Measurements from ENCODE around the gene ZNF134. TPM values are rescaled to one million over a fixed set of nuclear protein-coding genes. Genes with fewer than 3 reads are reported as not detected.

ZNF134 gene
- total and polyA plus RNA-seq, 9 of the 15 experiments (the other 6 are each of a cell fraction or from before 2014, with no cell fraction given), result 1.3 to 10.0 (median 5.7) TPM

DNA sequence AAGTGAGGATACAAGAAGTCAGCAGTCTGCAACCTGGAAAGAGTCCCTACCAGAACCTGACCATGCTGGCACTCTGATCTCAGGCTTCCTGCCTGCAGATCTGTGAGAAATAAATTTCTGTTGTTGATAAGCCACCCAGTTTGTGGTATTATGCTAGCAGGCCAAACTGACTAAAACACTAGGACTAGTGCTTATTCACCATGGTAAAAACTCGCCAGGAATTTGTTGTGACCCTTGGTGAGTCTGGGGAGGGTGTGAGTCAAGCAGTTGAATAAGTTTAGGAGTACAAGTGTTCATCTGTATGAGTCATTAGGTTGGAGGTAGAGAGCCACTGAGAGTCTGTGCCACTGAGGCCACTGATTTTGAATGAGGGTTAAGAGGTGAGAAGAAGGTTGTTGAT, 26.5 kb upstream of the ZNF134 start:
- ChIA-PET CTCF (ENCODE audit: low intra/inter-chr PET ratio) (no interaction called here), POLR2A (no interaction called here)
- in situ Hi-C loops (cut with MboI) (no loop called here), intact Hi-C loops (cut with micrococcal nuclease) (no loop called here)
- WGBS (ENCODE audit: insufficient coverage, low coverage, missing lambda C conversion rate), result 0% methylated on average over 1 of the region's 1 CpG
- H2AFZ ChIP-seq (ENCODE audit: low read depth, low read length), result no peak overlapping the region
- no peak for TF ChIP-seq OTX1 (CRISPR knock-in tag; IDR thresholded peaks at IDR 0.05)
- TF ChIP-seq PPARD (CRISPR knock-in tag; IDR thresholded peaks at IDR 0.05), result no peak
- no peak for TF ChIP-seq FOXK1 (CRISPR knock-in tag; IDR thresholded peaks at IDR 0.05; ENCODE audit: borderline replicate concordance)
- TF ChIP-seq, protein P1, sequence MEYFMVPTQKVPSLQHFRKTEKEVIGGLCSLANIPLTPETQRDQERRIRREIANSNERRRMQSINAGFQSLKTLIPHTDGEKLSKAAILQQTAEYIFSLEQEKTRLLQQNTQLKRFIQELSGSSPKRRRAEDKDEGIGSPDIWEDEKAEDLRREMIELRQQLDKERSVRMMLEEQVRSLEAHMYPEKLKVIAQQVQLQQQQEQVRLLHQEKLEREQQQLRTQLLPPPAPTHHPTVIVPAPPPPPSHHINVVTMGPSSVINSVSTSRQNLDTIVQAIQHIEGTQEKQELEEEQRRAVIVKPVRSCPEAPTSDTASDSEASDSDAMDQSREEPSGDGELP (CRISPR knock-in tag; IDR thresholded peaks at IDR 0.05; ENCODE audit: borderline replicate concordance), result no peak
- no peak for TF ChIP-seq TSC22D4 (tag; IDR thresholded peaks at IDR 0.05)
- TF ChIP-seq NRF1 (conservative IDR thresholded peaks at IDR 0.05 in 1 of 2, IDR thresholded peaks at IDR 0.05 in 1 of 2), result no peak
- TF ChIP-seq, protein P2, sequence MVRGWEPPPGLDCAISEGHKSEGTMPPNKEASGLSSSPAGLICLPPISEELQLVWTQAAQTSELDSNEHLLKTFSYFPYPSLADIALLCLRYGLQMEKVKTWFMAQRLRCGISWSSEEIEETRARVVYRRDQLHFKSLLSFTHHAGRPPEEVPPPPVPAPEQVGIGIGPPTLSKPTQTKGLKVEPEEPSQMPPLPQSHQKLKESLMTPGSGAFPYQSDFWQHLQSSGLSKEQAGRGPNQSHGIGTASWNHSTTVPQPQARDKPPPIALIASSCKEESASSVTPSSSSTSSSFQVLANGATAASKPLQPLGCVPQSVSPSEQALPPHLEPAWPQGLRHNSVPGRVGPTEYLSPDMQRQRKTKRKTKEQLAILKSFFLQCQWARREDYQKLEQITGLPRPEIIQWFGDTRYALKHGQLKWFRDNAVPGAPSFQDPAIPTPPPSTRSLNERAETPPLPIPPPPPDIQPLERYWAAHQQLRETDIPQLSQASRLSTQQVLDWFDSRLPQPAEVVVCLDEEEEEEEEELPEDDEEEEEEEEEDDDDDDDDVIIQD (CRISPR knock-in tag; IDR thresholded peaks at IDR 0.05), result no peak
- no peak for TF ChIP-seq CHCHD3 (CRISPR knock-in tag; IDR thresholded peaks at IDR 0.05)
- no peak for TF ChIP-seq ZNF764 (CRISPR knock-in tag; IDR thresholded peaks at IDR 0.05; ENCODE audit: low read depth)
- TF ChIP-seq, protein P3, sequence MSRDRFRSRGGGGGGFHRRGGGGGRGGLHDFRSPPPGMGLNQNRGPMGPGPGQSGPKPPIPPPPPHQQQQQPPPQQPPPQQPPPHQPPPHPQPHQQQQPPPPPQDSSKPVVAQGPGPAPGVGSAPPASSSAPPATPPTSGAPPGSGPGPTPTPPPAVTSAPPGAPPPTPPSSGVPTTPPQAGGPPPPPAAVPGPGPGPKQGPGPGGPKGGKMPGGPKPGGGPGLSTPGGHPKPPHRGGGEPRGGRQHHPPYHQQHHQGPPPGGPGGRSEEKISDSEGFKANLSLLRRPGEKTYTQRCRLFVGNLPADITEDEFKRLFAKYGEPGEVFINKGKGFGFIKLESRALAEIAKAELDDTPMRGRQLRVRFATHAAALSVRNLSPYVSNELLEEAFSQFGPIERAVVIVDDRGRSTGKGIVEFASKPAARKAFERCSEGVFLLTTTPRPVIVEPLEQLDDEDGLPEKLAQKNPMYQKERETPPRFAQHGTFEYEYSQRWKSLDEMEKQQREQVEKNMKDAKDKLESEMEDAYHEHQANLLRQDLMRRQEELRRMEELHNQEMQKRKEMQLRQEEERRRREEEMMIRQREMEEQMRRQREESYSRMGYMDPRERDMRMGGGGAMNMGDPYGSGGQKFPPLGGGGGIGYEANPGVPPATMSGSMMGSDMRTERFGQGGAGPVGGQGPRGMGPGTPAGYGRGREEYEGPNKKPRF (IDR thresholded peaks at IDR 0.05; ENCODE audit: low read depth, low read length), result no peak
- TF ChIP-seq RUNX1 (IDR thresholded peaks at IDR 0.05; ENCODE audit: low read depth), result no peak
- no peak for TF ChIP-seq ZNF212 (CRISPR knock-in tag; IDR thresholded peaks at IDR 0.05)
- TF ChIP-seq DNMT1 (IDR thresholded peaks at IDR 0.05), result no peak
- no peak overlapping the region for H3K4me3 ChIP-seq
- no peaks in the 10 kb centered on the region for H3K9me1 ChIP-seq (ENCODE audit: control insufficient read depth, insufficient read depth, low read length)
- H3K9me3 ChIP-seq (replicated peaks; ENCODE audit: control insufficient read depth, insufficient read depth, low read depth, low read length), result no peaks in the 10 kb centered on the region
- H3K4me1 ChIP-seq (replicated peaks in 1 of 2; ENCODE audit: control insufficient read depth in 2 of 2, insufficient read depth in 2 of 2, low read length in 2 of 2), result peaks cover 0 to 10% of the 10 kb centered on the region in 2 experiments; a peak in 1 of 5 replicates
- H3K79me2 ChIP-seq (ENCODE audit: control insufficient read depth, insufficient read depth, low read length), result no peaks in the 10 kb centered on the region
- FAIRE-seq, result no peak
- no peak for ATAC-seq
- no peak overlapping the region for H3K4me2 ChIP-seq (ENCODE audit: insufficient read depth, low read length)
- DNase-seq (ENCODE audit: extremely low read depth in 1 of 4, low spot score in 3 of 4), result no peak
- no peaks in the 10 kb centered on the region for H3K36me3 ChIP-seq (ENCODE audit: control insufficient read depth, insufficient read depth, low read length)
- H3K27ac ChIP-seq (ENCODE audit: extremely low read depth, low read depth, low read length), result no peak overlapping the region
- BruUV-seq (replicated peaks), result no TSS peak
- H3K27me3 ChIP-seq (ENCODE audit: control insufficient read depth in 2 of 2, insufficient read depth in 2 of 2, low read length in 2 of 2), result no peaks in the 10 kb centered on the region
- no peak overlapping the region for H3K9ac ChIP-seq (ENCODE audit: insufficient read depth in 1 of 2, low read depth in 2 of 2, low read length in 2 of 2)
- H4K20me1 ChIP-seq (replicated peaks; ENCODE audit: control insufficient read depth, insufficient read depth, low read length), result no peaks in the 10 kb centered on the region
